SK-N-SH treated with all-trans-retinoic acid at 6 μM for 48 hours (cell line): ENCODE measurements around the gene CMBL.

Experiments
- ATAC-seq: fragments of 200-7000 bp; cut with Tn5 transposase; 3 replicates; pipeline ENCODE4 v1.9.1; 2020; ENCODE audit warnings: mild to moderate bottlenecking, moderate library complexity
- ARNTL ChIP-seq: fragments of 450-650 bp; formaldehyde crosslinking; IDR thresholded peaks from 2 replicates; pipeline ENCODE4 v1.5.0; 2020; ENCODE audit warnings: low read depth, mild to moderate bottlenecking, moderate library complexity, borderline replicate concordance
- CSDC2 ChIP-seq: fragments of 250-450 bp; sonication (Bioruptor Pico); IDR thresholded peaks from 2 replicates; pipeline ENCODE4 v1.5.0; 2020; ENCODE audit warnings: mild to moderate bottlenecking, moderate library complexity
- ESRRG ChIP-seq: fragments of 250-450 bp; sonication (Bioruptor Pico); IDR thresholded peaks from 2 replicates; pipeline ENCODE4 v1.6.1; 2021; ENCODE audit warnings: mild to moderate bottlenecking
- ISL1 ChIP-seq: fragments of 250-450 bp; sonication (Bioruptor Pico); IDR thresholded peaks from 2 replicates; pipeline ENCODE4 v2.1.2; 2022; ENCODE audit warnings: mild to moderate bottlenecking, moderate library complexity
- OSR1 ChIP-seq: fragments of 250-450 bp; sonication (Bioruptor Pico); IDR thresholded peaks from 2 replicates; pipeline ENCODE4 v1.8.0; 2022; ENCODE audit warnings: moderate library complexity, mild to moderate bottlenecking, inconsistent platforms
- PPARA ChIP-seq: fragments of 250-450 bp; sonication (Bioruptor Pico); IDR thresholded peaks from 2 replicates; pipeline ENCODE4 v1.5.0; 2020; ENCODE audit warnings: mild to moderate bottlenecking, borderline replicate concordance
- RARB ChIP-seq: fragments of 250-450 bp; sonication (Bioruptor Pico); IDR thresholded peaks from 2 replicates; pipeline ENCODE4 v1.8.0; 2021; ENCODE audit warnings: mild to moderate bottlenecking, moderate library complexity
- SNAI2 ChIP-seq: fragments of 250-450 bp; sonication (Bioruptor Pico); IDR thresholded peaks from 2 replicates; pipeline ENCODE4 v1.5.0; 2020; ENCODE audit warnings: mild to moderate bottlenecking, moderate library complexity
- TCF4 ChIP-seq: fragments of 250-450 bp; sonication (Bioruptor Pico); IDR thresholded peaks from 2 replicates; pipeline ENCODE4 v1.8.0; 2021; ENCODE audit warnings: mild to moderate bottlenecking, moderate library complexity, borderline replicate concordance
- ZC3H10 ChIP-seq: fragments of 250-450 bp; sonication (Bioruptor Pico); IDR thresholded peaks from 2 replicates; pipeline ENCODE4 v1.5.1; 2021; ENCODE audit warnings: mild to moderate bottlenecking, moderate library complexity
- ZFP3 ChIP-seq: fragments of 250-450 bp; sonication (Bioruptor Pico); IDR thresholded peaks from 2 replicates; pipeline ENCODE4 v1.5.0; 2020; ENCODE audit warnings: mild to moderate bottlenecking, moderate library complexity
- ZFP30 ChIP-seq: fragments of 450-650 bp; formaldehyde crosslinking; IDR thresholded peaks from 2 replicates; pipeline ENCODE4 v1.5.0; 2022; ENCODE audit warnings: mild to moderate bottlenecking, moderate library complexity
- ZNF70 ChIP-seq: fragments of 450-650 bp; formaldehyde crosslinking; IDR thresholded peaks from 2 replicates; pipeline ENCODE4 v1.5.0; 2020; ENCODE audit warnings: mild to moderate bottlenecking, moderate library complexity
- ZNF8 ChIP-seq: fragments of 450-650 bp; formaldehyde crosslinking; IDR thresholded peaks from 2 replicates; pipeline ENCODE4 v1.5.0; 2020; ENCODE audit warnings: mild to moderate bottlenecking, moderate library complexity
- TF ChIP-seq, protein P1 (sequence below): fragments of 250-450 bp; sonication (Bioruptor Pico); IDR thresholded peaks from 2 replicates; pipeline ENCODE4 v1.8.0; 2020; ENCODE audit warnings: mild to moderate bottlenecking, moderate library complexity, borderline replicate concordance
- TF ChIP-seq, protein P2 (sequence below): fragments of 250-450 bp; sonication (Bioruptor Pico); IDR thresholded peaks from 2 replicates; pipeline ENCODE4 v1.5.1; 2020; ENCODE audit warnings: low read depth, mild to moderate bottlenecking, moderate library complexity
- TF ChIP-seq, protein P3 (sequence below): fragments of 250-450 bp; sonication (Bioruptor Pico); IDR thresholded peaks from 2 replicates; pipeline ENCODE4 v1.5.1; 2021; ENCODE audit warnings: mild to moderate bottlenecking, moderate library complexity
- TF ChIP-seq, protein P4 (sequence below): fragments of 250-450 bp; sonication (Bioruptor Pico); IDR thresholded peaks from 2 replicates; pipeline ENCODE4 v1.8.0; 2021; ENCODE audit warnings: low read depth, mild to moderate bottlenecking, moderate library complexity, borderline replicate concordance

The CMBL gene

DNA sequence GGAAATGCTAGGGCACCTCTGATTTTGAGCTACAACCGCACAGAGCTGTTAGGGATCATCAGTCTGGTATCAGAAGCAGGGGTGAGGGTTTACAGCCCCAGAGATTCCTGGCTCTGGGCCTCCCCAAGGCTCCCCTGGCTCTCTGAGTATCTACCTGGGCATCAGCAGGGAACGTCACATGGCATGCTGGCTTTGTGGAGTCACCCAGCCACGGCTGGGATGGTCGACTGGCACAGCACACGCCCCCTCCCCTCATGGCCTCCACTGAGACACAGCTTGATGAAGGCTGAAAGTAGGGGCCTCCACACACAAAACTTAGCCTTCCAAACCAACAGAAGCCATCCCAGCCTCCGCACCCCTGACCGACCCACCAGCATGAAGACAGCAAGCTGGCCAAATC is 74.7 kb downstream of the CMBL start (continued):
- no peak for TF ChIP-seq TCF4 (CRISPR knock-in tag)
- no peak for TF ChIP-seq ARNTL (CRISPR knock-in tag)
- no peak for TF ChIP-seq SNAI2 (CRISPR knock-in tag)

DNA sequence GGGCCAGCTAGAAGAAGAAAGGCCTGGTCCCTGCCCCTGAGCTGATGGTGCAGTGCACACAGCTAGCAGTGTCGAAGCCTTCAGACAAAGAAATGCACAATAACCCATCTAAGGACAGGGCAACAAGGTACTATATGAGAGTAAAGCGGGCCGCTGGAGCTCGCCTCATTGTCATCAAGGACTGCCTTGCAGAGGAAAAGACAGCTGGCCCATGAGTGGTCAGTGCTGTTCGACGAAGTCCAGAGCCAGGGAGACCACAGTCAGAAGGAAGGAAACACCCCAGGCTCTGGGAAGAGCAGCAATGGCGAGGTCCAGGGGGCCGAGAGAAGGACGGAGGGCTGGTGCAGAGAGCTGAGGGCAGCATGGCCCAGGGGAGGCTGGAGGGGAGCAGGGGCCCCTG is 75.3 kb downstream of the CMBL start:
- TF ChIP-seq ISL1 (no peak), TCF4 (CRISPR knock-in tag) (no peak), ZFP30 (CRISPR knock-in tag) (no peak), PPARA (CRISPR knock-in tag) (no peak)
- TF ChIP-seq, protein P1, sequence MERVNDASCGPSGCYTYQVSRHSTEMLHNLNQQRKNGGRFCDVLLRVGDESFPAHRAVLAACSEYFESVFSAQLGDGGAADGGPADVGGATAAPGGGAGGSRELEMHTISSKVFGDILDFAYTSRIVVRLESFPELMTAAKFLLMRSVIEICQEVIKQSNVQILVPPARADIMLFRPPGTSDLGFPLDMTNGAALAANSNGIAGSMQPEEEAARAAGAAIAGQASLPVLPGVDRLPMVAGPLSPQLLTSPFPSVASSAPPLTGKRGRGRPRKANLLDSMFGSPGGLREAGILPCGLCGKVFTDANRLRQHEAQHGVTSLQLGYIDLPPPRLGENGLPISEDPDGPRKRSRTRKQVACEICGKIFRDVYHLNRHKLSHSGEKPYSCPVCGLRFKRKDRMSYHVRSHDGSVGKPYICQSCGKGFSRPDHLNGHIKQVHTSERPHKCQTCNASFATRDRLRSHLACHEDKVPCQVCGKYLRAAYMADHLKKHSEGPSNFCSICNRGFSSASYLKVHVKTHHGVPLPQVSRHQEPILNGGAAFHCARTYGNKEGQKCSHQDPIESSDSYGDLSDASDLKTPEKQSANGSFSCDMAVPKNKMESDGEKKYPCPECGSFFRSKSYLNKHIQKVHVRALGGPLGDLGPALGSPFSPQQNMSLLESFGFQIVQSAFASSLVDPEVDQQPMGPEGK: no peak
- TF ChIP-seq, protein P2, sequence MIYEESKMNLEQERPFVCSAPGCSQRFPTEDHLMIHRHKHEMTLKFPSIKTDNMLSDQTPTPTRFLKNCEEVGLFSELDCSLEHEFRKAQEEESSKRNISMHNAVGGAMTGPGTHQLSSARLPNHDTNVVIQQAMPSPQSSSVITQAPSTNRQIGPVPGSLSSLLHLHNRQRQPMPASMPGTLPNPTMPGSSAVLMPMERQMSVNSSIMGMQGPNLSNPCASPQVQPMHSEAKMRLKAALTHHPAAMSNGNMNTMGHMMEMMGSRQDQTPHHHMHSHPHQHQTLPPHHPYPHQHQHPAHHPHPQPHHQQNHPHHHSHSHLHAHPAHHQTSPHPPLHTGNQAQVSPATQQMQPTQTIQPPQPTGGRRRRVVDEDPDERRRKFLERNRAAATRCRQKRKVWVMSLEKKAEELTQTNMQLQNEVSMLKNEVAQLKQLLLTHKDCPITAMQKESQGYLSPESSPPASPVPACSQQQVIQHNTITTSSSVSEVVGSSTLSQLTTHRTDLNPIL: no peak
- TF ChIP-seq, protein P3, sequence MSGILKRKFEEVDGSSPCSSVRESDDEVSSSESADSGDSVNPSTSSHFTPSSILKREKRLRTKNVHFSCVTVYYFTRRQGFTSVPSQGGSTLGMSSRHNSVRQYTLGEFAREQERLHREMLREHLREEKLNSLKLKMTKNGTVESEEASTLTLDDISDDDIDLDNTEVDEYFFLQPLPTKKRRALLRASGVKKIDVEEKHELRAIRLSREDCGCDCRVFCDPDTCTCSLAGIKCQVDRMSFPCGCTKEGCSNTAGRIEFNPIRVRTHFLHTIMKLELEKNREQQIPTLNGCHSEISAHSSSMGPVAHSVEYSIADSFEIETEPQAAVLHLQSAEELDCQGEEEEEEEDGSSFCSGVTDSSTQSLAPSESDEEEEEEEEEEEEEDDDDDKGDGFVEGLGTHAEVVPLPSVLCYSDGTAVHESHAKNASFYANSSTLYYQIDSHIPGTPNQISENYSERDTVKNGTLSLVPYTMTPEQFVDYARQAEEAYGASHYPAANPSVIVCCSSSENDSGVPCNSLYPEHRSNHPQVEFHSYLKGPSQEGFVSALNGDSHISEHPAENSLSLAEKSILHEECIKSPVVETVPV (CRISPR knock-in tag): no peak
- ATAC-seq: no peak

DNA sequence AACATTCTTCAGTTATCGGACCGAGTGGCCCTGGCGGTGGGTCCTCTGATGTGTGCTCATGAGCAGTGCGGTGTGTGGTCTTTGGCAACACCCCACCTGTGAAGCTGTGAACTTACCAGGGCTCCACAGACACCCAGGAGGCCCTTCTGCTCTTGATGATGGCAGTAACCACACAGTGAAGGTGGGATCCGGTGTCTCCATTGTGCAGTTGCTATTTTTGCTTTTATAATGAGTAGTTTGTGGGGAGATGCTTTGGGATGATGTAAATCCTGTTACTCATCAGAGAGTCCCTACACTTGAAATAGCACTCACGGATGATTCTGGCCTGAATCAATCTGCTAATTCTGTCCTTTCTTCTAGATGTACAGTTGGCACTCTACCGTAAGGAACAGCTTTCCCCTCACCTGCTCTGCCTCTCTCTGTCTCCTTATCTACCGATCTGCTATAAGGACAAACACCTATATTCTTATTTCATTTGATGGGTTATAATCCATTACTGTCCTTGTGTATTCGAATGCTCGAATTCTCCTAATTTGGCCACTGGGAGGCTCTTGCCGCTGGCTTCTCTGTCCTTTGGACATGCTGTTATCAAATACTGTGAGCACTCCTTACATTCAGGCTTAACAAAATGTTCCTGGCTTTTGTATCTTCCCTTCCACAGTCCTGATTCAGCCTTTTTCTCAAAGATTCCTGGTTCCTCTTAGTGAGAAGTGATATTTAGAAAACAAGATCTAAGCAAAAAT is 78.2 kb downstream of the CMBL start:
- TF ChIP-seq ZFP3 (CRISPR knock-in tag): no peak
- TF ChIP-seq ISL1: no peak
- peak; percentile 60 for ATAC-seq

DNA sequence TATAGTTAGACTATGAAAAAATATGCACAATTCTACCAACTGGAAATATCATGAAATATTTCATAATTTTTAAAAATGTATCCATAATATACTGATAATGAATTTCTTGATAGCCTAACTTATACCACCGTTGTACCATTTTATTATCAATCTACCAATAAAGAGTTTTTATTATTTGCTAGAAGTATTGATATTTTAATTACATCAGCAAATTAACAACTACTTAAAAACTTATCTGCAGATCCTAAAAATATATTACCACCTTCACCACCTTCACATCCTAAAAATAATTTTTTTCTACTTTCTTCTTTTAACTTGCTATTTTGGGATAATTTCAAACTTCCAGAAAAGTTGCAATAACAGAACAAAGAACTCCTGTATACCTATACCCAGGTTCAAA is 79.4 kb downstream of the CMBL start:
- no peak for TF ChIP-seq ZNF8
- TF ChIP-seq ISL1: no peak
- no peak for TF ChIP-seq OSR1 (CRISPR knock-in tag)
- TF ChIP-seq ESRRG (CRISPR knock-in tag): no peak
- TF ChIP-seq RARB (CRISPR knock-in tag): no peak
- TF ChIP-seq ARNTL (CRISPR knock-in tag): no peak
- TF ChIP-seq TCF4 (CRISPR knock-in tag): no peak
- TF ChIP-seq ZC3H10 (CRISPR knock-in tag): no peak
- TF ChIP-seq ZFP3 (CRISPR knock-in tag): no peak
- TF ChIP-seq CSDC2 (CRISPR knock-in tag): no peak
- TF ChIP-seq, protein P4, sequence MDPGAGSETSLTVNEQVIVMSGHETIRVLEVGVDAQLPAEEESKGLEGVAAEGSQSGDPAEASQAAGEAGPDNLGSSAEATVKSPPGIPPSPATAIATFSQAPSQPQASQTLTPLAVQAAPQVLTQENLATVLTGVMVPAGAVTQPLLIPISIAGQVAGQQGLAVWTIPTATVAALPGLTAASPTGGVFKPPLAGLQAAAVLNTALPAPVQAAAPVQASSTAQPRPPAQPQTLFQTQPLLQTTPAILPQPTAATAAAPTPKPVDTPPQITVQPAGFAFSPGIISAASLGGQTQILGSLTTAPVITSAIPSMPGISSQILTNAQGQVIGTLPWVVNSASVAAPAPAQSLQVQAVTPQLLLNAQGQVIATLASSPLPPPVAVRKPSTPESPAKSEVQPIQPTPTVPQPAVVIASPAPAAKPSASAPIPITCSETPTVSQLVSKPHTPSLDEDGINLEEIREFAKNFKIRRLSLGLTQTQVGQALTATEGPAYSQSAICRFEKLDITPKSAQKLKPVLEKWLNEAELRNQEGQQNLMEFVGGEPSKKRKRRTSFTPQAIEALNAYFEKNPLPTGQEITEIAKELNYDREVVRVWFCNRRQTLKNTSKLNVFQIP (CRISPR knock-in tag): no peak
- no peak for TF ChIP-seq ZNF70 (CRISPR knock-in tag)
- ATAC-seq: no peak
